Esophagus muscularis mucosa (tissue), 4 donors: ENCODE results near the gene TRDN. TPM values are rescaled to one million over a fixed set of nuclear protein-coding genes. Genes with fewer than 3 reads are reported as not detected.
"Not testable (repeated sequence)": the region's sequence is repeated elsewhere in the genome, so short reads cannot be mapped to it uniquely, and the experiment has no call there.

ENCODE experiments used
- DNase-seq: peaks from one replicate; pipeline ENCODE4 v3.0.0-alpha.2; 2017; ENCODE audit errors: extremely low spot score
- H3K27ac ChIP-seq, 4 donors: fragments of 200-600 bp; sonication (generic); replicated peaks in 1 of 4; 1 replicate in 3 of 4; 2 replicates in 1 of 4; pipeline ENCODE4 v1.5.1; 2016 to 2019; ENCODE audit warnings: mild to moderate bottlenecking in 1 of 4
- H3K27me3 ChIP-seq, 4 donors: fragments of 200-600 bp; sonication (generic); one replicate each; pipeline versions ENCODE4 v1.5.1 to v1.6.0; 2016 to 2019
- H3K36me3 ChIP-seq, 4 donors: fragments of 200-600 bp; sonication (generic); one replicate each; pipeline ENCODE4 v1.5.1; 2016 to 2019
- H3K4me1 ChIP-seq, 4 donors: fragments of 200-600 bp; sonication (generic); one replicate each; pipeline ENCODE4 v1.5.1; 2016 to 2019
- H3K4me3 ChIP-seq, 4 donors: fragments of 200-600 bp; sonication (generic); 1 replicate in 2 of 4; 2 replicates in 2 of 4; pipeline ENCODE4 v1.5.1; 2016 to 2019; ENCODE audit warnings: mild to moderate bottlenecking in 4 of 4, moderate library complexity in 1 of 4
- H3K9me3 ChIP-seq, 4 donors: fragments of 200-600 bp; sonication (generic); 1 replicate in 3 of 4; 2 replicates in 1 of 4; pipeline ENCODE4 v1.5.1; 2016 to 2019
- CTCF ChIP-seq, 3 experiments: fragments of 200-600 bp in 2 of 3; fragments of 450-650 bp in 1 of 3; sonication (generic) in 2 of 3; IDR thresholded peaks; one replicate each; pipeline ENCODE4 v1.5.1; 2017 to 2019; ENCODE audit warnings: antibody characterized with exemption in 3 of 3, mild to moderate bottlenecking in 2 of 3, moderate library complexity in 1 of 3
- EP300 ChIP-seq: sonication (generic); formaldehyde crosslinking; IDR thresholded peaks from one replicate; pipeline ENCODE4 v1.6.1; 2017; ENCODE audit warnings: antibody characterized with exemption
- POLR2A ChIP-seq: fragments of 450-650 bp; IDR thresholded peaks from one replicate; pipeline ENCODE4 v1.6.1; 2017; ENCODE audit warnings: antibody characterized with exemption, moderate library complexity, mild to moderate bottlenecking, low read depth
- POLR2AphosphoS5 ChIP-seq, 2 donors: sonication (generic); formaldehyde crosslinking; IDR thresholded peaks; one replicate each; pipeline ENCODE4 v1.6.1; 2017; ENCODE audit warnings: antibody characterized with exemption in 2 of 2
- WGBS: methylation state at CpG from one replicate; pipeline ENCODE4 v1.1.5; 2018; 5-methylcytosine and 5-hydroxymethylcytosine counted together
- intact Hi-C: fragments of 100-400 bp; cut with DNase I; formaldehyde crosslinking; loops from one replicate; pipeline ENCODE4 v1.15.1; 2023
- total RNA-seq, 4 donors: library from RNA; depleted of rRNA; stranded (reverse); fragments of >200 nt; gene quantifications; one replicate each; pipeline versions ENCODE4 v1.1.0 to v1.2.1, GENCODE V29; 2016

Gene TRDN
- total RNA-seq, 4 donors from 2014 or later = not detected

DNA sequence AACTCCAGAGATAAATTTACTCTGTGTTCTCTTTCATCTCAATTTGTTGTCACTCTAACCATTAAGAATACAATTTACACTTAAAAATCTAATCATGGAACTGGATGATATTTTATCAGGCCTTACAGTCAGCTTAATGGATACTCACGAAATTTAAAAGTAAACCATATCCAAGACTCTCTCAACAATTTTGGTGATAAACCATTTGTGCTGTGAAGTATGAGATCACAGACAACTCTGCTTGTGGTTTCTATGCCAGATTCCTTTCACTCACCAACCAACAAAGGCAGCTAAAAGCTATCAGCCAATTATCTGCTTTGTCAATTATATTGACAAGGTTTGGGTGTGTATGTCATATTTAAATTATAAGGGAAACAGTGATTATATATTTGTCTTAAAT lies 155.8 kb downstream of the TRDN start:
- DNase-seq = no peak
- H3K9me3 ChIP-seq = no peaks in the 10 kb centered on the region
- 54% methylated on average over 1 of the region's 1 CpG for WGBS
- TF ChIP-seq POLR2AphosphoS5 (IDR thresholded peaks at IDR 0.05) (no peak), POLR2A (no peak), CTCF (IDR thresholded peaks at IDR 0.05) (no peak), EP300 (no peak)
- no peak overlapping the region for H3K27ac ChIP-seq
- H3K27me3 ChIP-seq = no peaks in the 10 kb centered on the region
- H3K4me3 ChIP-seq = no peak overlapping the region
- intact Hi-C loops = no loop called here
- no peaks in the 10 kb centered on the region for H3K36me3 ChIP-seq
- no peaks in the 10 kb centered on the region for H3K4me1 ChIP-seq

DNA sequence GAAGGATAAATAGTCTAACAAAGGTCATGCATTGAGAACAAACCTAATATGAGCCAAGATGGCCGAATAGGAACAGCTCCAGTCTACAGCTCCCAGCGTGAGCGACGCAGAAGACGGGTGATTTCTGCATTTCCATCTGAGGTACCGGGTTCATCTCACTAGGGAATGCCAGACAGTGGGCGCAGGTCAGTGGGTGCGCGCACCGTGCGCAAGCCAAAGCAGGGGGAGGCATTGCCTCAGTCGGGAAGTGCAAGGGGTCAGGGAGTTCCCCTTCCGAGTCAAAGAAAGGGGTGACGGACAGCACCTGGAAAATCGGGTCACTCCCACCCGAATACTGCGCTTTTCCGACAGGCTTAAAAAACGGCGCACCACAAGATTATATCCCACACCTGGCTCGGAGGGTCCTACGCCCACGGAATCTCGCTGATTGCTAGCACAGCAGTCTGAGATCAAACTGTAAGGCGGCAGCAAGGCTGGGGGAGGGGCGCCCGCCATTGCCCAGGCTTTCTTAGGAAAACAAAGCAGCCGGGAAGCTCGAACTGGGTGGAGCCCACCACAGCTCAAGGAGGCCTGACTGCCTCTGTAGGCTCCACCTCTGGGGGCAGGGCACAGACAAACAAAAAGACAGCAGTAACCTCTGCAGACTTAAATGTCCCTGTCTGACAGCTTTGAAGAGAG lies 164.6 kb downstream of the TRDN start:
- DNase-seq, H3K27ac ChIP-seq, H3K4me1 ChIP-seq, H3K9me3 ChIP-seq, H3K27me3 ChIP-seq, intact Hi-C loops, H3K4me3 ChIP-seq: not testable (repeated sequence)
- H3K36me3 ChIP-seq = peaks cover 0 to 33% (median 0%) of the 10 kb centered on the region in 4 donors
- WGBS = 88% methylated on average over 27 of the region's 29 CpGs

- H3K4me3 ChIP-seq = no peak overlapping the region
- H3K36me3 ChIP-seq = peaks cover 0 to 33% (median 0%) of the 10 kb centered on the region in 4 donors
- no peaks in the 10 kb centered on the region for H3K4me1 ChIP-seq
- no peak for DNase-seq
- no peak overlapping the region for H3K27ac ChIP-seq
- TF ChIP-seq EP300 = no peak
- TF ChIP-seq POLR2AphosphoS5 (IDR thresholded peaks at IDR 0.05) = no peak
- no peak for TF ChIP-seq POLR2A
- TF ChIP-seq CTCF (IDR thresholded peaks at IDR 0.05) = no peak
- 78% methylated on average over 2 of the region's 2 CpGs for WGBS
- no peaks in the 10 kb centered on the region for H3K27me3 ChIP-seq
- intact Hi-C loops = no loop called here
- H3K9me3 ChIP-seq = no peaks in the 10 kb centered on the region
These were observed 169.4 kb downstream of the TRDN start for GRCh38 chr6:123467392-123467791.

DNA sequence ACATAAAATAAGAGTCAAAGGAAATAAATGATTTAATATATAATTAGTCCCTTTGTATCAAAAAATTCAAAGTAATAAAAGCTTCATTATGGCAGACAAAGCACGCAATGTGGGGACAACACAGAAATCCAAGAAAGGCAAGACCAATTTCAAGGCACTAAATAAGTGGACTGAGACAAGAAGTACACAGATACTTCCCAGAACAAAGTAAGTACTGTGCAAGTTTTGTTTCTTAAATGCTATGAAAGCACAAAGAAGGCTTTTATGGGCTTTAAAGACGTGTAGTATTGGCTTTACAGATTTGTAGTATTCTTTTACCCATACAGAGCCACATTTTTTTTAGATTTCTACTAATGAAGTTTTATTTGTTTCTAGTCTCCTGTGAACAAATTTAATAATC lies 174.6 kb downstream of the TRDN start:
- Histone ChIP-seq H3K4me3 (no peak overlapping the region), H3K36me3 (no peaks in the 10 kb centered on the region), H3K27me3 (no peaks in the 10 kb centered on the region), H3K9me3 (no peaks in the 10 kb centered on the region), H3K27ac (no peak overlapping the region), H3K4me1 (no peaks in the 10 kb centered on the region)
- DNase-seq = no peak
- TF ChIP-seq CTCF (IDR thresholded peaks at IDR 0.05) = no peak
- intact Hi-C loops = no loop called here
- 69% methylated on average over 2 of the region's 2 CpGs for WGBS

DNA sequence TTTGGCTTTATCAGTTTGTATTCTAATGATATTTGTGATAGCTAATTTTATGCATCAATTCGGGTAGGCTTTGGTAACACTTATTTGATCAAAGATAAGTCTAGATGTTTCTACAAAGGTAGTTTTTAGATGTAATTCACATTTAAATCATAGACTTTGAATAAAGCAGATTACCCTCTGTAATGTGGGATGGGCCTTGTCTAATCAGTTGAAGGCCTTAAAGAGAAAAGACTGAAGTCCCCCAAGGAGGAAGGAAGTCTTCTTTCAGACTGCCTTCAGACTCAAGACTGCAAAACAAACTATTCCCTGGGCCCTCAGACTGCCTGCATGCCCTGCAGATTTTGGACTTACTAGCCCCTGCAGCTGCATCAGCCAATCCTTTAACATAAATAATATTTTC lies 178.5 kb downstream of the TRDN start:
- Histone ChIP-seq H3K36me3 (no peaks in the 10 kb centered on the region), H3K4me1 (no peaks in the 10 kb centered on the region), H3K27me3 (no peaks in the 10 kb centered on the region), H3K9me3 (no peaks in the 10 kb centered on the region), H3K27ac (no peak overlapping the region), H3K4me3 (no peak overlapping the region)
- DNase-seq = no peak
- no peak for TF ChIP-seq POLR2A
- TF ChIP-seq POLR2AphosphoS5 (IDR thresholded peaks at IDR 0.05) = no peak
- no peak for TF ChIP-seq EP300
- TF ChIP-seq CTCF (IDR thresholded peaks at IDR 0.05) = no peak
- WGBS = 83% methylated on average over 1 of the region's 1 CpG
- intact Hi-C loops = no loop called here
